ENCODE results near the gene ZMIZ1.

ZMIZ1 gene

DNA sequence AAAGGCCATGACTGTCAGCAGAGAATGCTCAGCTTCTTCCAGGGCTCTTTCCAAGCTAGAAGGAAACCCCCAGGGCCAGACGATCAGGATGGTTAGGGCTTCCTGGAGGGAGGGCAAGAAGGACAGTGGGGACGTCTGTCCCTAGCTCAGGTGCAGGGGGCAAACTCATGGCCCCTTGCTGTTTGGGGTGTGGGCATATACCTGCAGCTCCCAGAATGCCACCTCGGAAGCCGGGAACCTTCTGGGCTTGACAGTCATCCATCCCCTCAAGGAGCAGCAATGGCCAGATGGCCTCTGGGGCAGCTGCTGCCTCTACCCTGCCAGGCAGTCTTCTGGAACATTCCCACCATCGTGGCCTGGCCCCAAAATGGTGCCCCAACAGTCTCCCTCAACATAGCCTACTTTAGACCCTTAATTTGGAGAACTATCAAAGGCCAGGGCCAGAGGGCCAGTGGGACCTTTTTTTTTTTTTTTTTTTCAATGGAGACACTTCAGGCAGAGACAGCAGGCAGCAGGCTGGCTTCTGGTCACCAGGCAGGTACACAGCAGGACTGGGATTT is 40.2 kb upstream of the ZMIZ1 start:
- H3K79me2 ChIP-seq (ENCODE audit: insufficient read depth, low read length) = no peaks in the 10 kb centered on the region
- H3K9ac ChIP-seq (ENCODE audit: low read depth, low read length, poor library complexity, severe bottlenecking) = peak overlapping the region; percentile 30
- H3F3A ChIP-seq (ENCODE audit: low read depth) = no peaks in the 10 kb centered on the region
- no peaks in the 10 kb centered on the region for H3K36me3 ChIP-seq (ENCODE audit: insufficient read depth, low read length)
- no peak overlapping the region for H2AFZ ChIP-seq (ENCODE audit: low read length)
- H3K9me2 ChIP-seq (replicated peaks; ENCODE audit: low read depth, low read length) = no peaks in the 10 kb centered on the region
- H3K9me3 ChIP-seq (ENCODE audit: insufficient read depth, low read depth, low read length) = no peaks in the 10 kb centered on the region
- TF ChIP-seq EZH2phosphoT487 (IDR thresholded peaks at IDR 0.05; ENCODE audit: borderline replicate concordance) = no peak
- TF ChIP-seq, protein P1, sequence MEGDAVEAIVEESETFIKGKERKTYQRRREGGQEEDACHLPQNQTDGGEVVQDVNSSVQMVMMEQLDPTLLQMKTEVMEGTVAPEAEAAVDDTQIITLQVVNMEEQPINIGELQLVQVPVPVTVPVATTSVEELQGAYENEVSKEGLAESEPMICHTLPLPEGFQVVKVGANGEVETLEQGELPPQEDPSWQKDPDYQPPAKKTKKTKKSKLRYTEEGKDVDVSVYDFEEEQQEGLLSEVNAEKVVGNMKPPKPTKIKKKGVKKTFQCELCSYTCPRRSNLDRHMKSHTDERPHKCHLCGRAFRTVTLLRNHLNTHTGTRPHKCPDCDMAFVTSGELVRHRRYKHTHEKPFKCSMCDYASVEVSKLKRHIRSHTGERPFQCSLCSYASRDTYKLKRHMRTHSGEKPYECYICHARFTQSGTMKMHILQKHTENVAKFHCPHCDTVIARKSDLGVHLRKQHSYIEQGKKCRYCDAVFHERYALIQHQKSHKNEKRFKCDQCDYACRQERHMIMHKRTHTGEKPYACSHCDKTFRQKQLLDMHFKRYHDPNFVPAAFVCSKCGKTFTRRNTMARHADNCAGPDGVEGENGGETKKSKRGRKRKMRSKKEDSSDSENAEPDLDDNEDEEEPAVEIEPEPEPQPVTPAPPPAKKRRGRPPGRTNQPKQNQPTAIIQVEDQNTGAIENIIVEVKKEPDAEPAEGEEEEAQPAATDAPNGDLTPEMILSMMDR (conservative IDR thresholded peaks at IDR 0.05; ENCODE audit: low read length) = no peak
- H3K4me3 ChIP-seq (ENCODE audit: low read length, poor library complexity, severe bottlenecking) = no peak overlapping the region
- no peaks in the 10 kb centered on the region for H4K20me1 ChIP-seq (ENCODE audit: insufficient read depth, low read length, poor library complexity, severe bottlenecking)
- H3K4me2 ChIP-seq (ENCODE audit: low read depth, low read length, poor library complexity, severe bottlenecking) = peak overlapping the region; percentile 36
- H3K4me1 ChIP-seq (ENCODE audit: insufficient read depth, low read length, poor library complexity, severe bottlenecking) = peaks cover 22% of the 10 kb centered on the region
- H3K27me3 ChIP-seq (ENCODE audit: insufficient read depth, low read length, poor library complexity, severe bottlenecking) = no peaks in the 10 kb centered on the region

DNA sequence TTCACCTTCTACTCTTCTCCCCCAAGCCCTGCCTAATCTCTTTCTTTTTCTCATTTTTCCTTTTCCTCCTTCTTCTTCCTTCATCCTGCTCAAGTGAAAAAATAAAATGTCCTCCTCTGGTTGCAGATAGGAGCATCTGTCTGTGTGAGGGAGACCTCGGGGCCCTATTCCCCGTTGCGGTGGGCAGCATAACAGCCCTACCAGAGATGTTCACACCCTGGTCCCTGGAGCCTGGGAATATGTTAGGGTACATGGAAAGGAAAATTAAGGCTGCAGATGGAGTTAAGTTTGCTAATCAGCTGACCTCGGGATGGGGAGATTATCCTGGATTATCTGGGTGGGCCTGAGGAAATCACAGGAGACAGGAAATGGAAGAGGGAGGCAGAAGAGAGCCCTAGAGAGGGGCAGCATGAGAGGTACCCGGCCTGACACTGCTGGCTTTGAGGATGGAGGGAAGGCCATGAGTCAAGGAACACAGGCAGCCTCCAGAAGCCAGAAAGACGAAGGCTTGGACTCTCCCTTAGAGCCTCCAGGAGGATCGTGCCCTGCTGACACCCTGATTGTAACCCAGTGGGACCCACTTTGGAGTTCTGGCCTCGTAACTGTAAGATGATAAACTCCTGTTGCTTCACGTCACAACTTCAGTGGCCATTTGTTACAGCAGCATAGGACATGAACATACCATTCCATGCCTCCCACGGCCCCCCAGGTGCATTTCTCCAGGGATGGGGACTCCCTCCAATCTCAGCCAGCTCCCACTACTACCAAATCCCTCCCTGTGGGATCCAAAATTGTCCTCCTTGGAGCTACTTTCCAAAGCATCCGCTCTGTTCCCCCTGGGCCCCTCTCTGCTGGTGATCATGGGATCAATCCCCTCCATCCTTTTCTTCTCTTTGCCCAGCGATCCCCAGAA is 39.0 kb upstream of the ZMIZ1 start:
- H3F3A ChIP-seq (ENCODE audit: low read depth) = no peaks in the 10 kb centered on the region

DNA sequence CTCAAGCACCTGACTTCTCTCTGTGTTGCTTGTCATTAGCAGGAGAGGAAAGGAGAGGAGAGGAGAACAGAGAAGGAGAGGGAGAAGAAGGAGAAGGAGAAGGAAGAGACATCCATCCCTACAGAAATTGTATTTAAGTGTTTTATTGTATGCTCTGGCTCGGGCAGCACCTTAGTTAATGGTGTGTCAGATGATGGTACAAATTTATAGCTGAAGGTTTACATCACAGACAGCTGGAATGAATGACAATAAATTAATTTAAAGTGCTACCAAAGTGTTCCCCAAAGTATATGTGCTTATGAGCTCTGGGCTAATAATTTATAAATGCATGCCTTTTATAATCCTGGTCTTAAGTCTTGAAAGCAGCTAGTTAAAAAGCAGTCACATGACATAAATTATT is 38.1 kb upstream of the ZMIZ1 start:
- Histone ChIP-seq H3K36me3 (ENCODE audit: insufficient read depth, low read length) (no peaks in the 10 kb centered on the region), H3K27me3 (ENCODE audit: insufficient read depth, low read length, poor library complexity, severe bottlenecking) (no peaks in the 10 kb centered on the region), H3K4me1 (ENCODE audit: insufficient read depth, low read length, poor library complexity, severe bottlenecking) (peaks cover 18% of the 10 kb centered on the region), H2AFZ (ENCODE audit: low read length) (no peak overlapping the region), H4K20me1 (ENCODE audit: insufficient read depth, low read length, poor library complexity, severe bottlenecking) (no peaks in the 10 kb centered on the region), H3K9me3 (ENCODE audit: insufficient read depth, low read depth, low read length) (no peaks in the 10 kb centered on the region), H3F3A (ENCODE audit: low read depth) (no peaks in the 10 kb centered on the region), H3K79me2 (ENCODE audit: insufficient read depth, low read length) (no peaks in the 10 kb centered on the region), H3K4me2 (ENCODE audit: low read depth, low read length, poor library complexity, severe bottlenecking) (no peak overlapping the region), H3K9me2 (replicated peaks; ENCODE audit: low read depth, low read length) (no peaks in the 10 kb centered on the region), H3K4me3 (ENCODE audit: low read length, poor library complexity, severe bottlenecking) (no peak overlapping the region), H3K9ac (ENCODE audit: low read depth, low read length, poor library complexity, severe bottlenecking) (no peak overlapping the region)
- TF ChIP-seq EZH2phosphoT487 (IDR thresholded peaks at IDR 0.05; ENCODE audit: borderline replicate concordance) = no peak
- TF ChIP-seq, protein P1 (conservative IDR thresholded peaks at IDR 0.05; ENCODE audit: low read length) = no peak

More for the DNA sequence above, 39.0 kb upstream of the ZMIZ1 start:
- no peak overlapping the region for H3K4me3 ChIP-seq (ENCODE audit: low read length, poor library complexity, severe bottlenecking)
- H3K79me2 ChIP-seq (ENCODE audit: insufficient read depth, low read length) = no peaks in the 10 kb centered on the region
- no peaks in the 10 kb centered on the region for H3K36me3 ChIP-seq (ENCODE audit: insufficient read depth, low read length)
- no peaks in the 10 kb centered on the region for H3K9me2 ChIP-seq (replicated peaks; ENCODE audit: low read depth, low read length)
- no peak for TF ChIP-seq EZH2phosphoT487 (IDR thresholded peaks at IDR 0.05; ENCODE audit: borderline replicate concordance)
- TF ChIP-seq, protein P1 (conservative IDR thresholded peaks at IDR 0.05; ENCODE audit: low read length) = no peak
- H4K20me1 ChIP-seq (ENCODE audit: insufficient read depth, low read length, poor library complexity, severe bottlenecking) = no peaks in the 10 kb centered on the region
- H3K27me3 ChIP-seq (ENCODE audit: insufficient read depth, low read length, poor library complexity, severe bottlenecking) = no peaks in the 10 kb centered on the region
- H2AFZ ChIP-seq (ENCODE audit: low read length) = no peak overlapping the region
- no peaks in the 10 kb centered on the region for H3K9me3 ChIP-seq (ENCODE audit: insufficient read depth, low read depth, low read length)
- no peak overlapping the region for H3K4me2 ChIP-seq (ENCODE audit: low read depth, low read length, poor library complexity, severe bottlenecking)
- no peak overlapping the region for H3K9ac ChIP-seq (ENCODE audit: low read depth, low read length, poor library complexity, severe bottlenecking)
- H3K4me1 ChIP-seq (ENCODE audit: insufficient read depth, low read length, poor library complexity, severe bottlenecking) = peaks cover 22% of the 10 kb centered on the region

All from Loucy (cell line).